Endodermal cell (in vitro differentiated cells): ENCODE data around the gene MYO7B. TPM values are rescaled to one million over a fixed set of nuclear protein-coding genes. Genes with fewer than 3 reads are reported as not detected.

Source experiments
- DNase-seq: peaks from one replicate; pipeline ENCODE4 v3.0.0-alpha.2; 2017
- H3K27ac ChIP-seq: 2 replicates; pipeline ENCODE4 v1.5.1; 2013; ENCODE audit warnings: mild to moderate bottlenecking, low read depth, low read length, moderate library complexity
- H3K27me3 ChIP-seq: 2 replicates; pipeline ENCODE4 v1.6.1; 2013; ENCODE audit warnings: mild to moderate bottlenecking, low read length, moderate library complexity; ENCODE audit not compliant: insufficient read depth, control insufficient read depth, poor library complexity, severe bottlenecking
- H3K36me3 ChIP-seq: 2 replicates; pipeline ENCODE4 v1.7.0; 2013; ENCODE audit warnings: mild to moderate bottlenecking, low read length, moderate library complexity; ENCODE audit not compliant: control insufficient read depth, insufficient read depth
- H3K4me1 ChIP-seq: one replicate; pipeline ENCODE4 v1.7.0; 2013; ENCODE audit warnings: low read length; ENCODE audit not compliant: control insufficient read depth, insufficient read depth
- H3K4me3 ChIP-seq: 2 replicates; pipeline ENCODE4 v1.5.1; 2013; ENCODE audit warnings: mild to moderate bottlenecking, low read length, moderate library complexity
- H3K9ac ChIP-seq: 2 replicates; pipeline ENCODE4 v1.6.1; 2013; ENCODE audit warnings: mild to moderate bottlenecking, low read length, moderate library complexity; ENCODE audit not compliant: poor library complexity, severe bottlenecking; ENCODE audit errors: extremely low read depth
- H3K9me3 ChIP-seq: 2 replicates; pipeline ENCODE4 v1.6.1; 2013; ENCODE audit warnings: mild to moderate bottlenecking, low read length, moderate library complexity; ENCODE audit not compliant: control insufficient read depth
- H3K27ac Mint-ChIP-seq: 2 replicates; pipeline ENCODE4 v1.8.0; 2020; ENCODE audit warnings: mixed read lengths
- H3K27me3 Mint-ChIP-seq: 2 replicates; pipeline ENCODE4 v1.8.0; 2021; ENCODE audit warnings: mild to moderate bottlenecking, mixed read lengths; ENCODE audit not compliant: insufficient read depth
- H3K36me3 Mint-ChIP-seq: 2 replicates; pipeline ENCODE4 v1.8.0; 2020; ENCODE audit warnings: low read depth, mixed read lengths
- H3K4me1 Mint-ChIP-seq: 2 replicates; pipeline ENCODE4 v1.8.0; 2020; ENCODE audit warnings: mixed read lengths
- H3K4me3 Mint-ChIP-seq: 2 replicates; pipeline ENCODE4 v1.8.0; 2020; ENCODE audit warnings: mild to moderate bottlenecking, moderate library complexity, mixed read lengths
- H3K9me3 Mint-ChIP-seq: 2 replicates; pipeline ENCODE4 v1.8.0; 2020; ENCODE audit warnings: mild to moderate bottlenecking, mixed read lengths
- WGBS, 2 experiments: methylation state at CpG; one replicate each; pipeline versions ENCODE4 v1.1.5 to v1.1.7; 2013; ENCODE audit warnings: missing lambda C conversion rate in 2 of 2, mixed read lengths in 1 of 2; ENCODE audit not compliant: insufficient coverage in 1 of 2, insufficient read length in 1 of 2; 5-methylcytosine and 5-hydroxymethylcytosine counted together
- total RNA-seq, 2 donors: library from RNA; stranded (reverse); fragmentation: NEBNext Ultra II Directional in 1 of 2; extraction: Animal tissue kit (Norgen Biotek cat#: 25700) in 1 of 2; gene quantifications; 2 replicates in 1 of 2; 3 replicates in 1 of 2; pipeline ENCODE4 v1.2.1, GENCODE V29; 2021
- TF ChIP-seq, protein P1 (sequence below): fragments of 200-600 bp; sonication (generic); conservative IDR thresholded peaks from 2 replicates; pipeline ENCODE4 v1.5.0; 2021; ENCODE audit warnings: antibody characterized with exemption, mild to moderate bottlenecking

MYO7B gene
- total RNA-seq, 2 donors from 2014 or later: 0.11 TPM; not detected in 1

DNA sequence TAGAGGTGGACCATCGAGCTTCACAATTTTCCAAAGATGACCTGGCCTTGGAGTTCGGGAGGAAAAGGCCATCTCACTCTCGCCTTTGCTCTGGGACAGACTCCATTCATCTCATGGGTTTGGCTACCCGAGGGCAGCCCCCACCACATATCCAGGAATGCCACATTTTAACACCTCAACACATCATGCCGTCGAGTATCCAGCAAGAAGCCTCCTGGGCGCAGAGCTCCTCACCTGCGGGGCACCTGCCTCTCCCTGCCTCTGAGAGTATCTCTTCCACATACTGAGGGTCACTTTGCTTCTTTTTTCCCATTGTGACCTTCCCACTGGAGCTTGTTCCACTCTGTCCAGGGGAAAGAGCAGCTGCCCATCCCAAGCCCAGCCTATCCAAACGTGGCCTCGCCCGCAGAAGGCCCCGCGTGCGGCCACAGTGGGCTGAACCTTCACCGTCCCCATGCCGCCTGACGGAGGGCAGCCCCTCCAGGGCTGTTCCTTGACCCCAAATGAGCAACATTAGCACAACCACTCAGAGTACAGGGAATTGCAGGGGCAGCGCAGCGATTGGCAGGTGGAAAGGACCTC, 145.3 kb downstream of the MYO7B start:
- no peak overlapping the region for H3K4me3 ChIP-seq
- Mint-ChIP-seq H3K4me1 (peaks cover 6% of the 10 kb centered on the region), H3K27me3 (peaks cover 33% of the 10 kb centered on the region), H3K27ac (no peak overlapping the region), H3K36me3 (no peaks in the 10 kb centered on the region), H3K4me3 (no peak overlapping the region), H3K9me3 (no peaks in the 10 kb centered on the region)
- TF ChIP-seq, protein P1, sequence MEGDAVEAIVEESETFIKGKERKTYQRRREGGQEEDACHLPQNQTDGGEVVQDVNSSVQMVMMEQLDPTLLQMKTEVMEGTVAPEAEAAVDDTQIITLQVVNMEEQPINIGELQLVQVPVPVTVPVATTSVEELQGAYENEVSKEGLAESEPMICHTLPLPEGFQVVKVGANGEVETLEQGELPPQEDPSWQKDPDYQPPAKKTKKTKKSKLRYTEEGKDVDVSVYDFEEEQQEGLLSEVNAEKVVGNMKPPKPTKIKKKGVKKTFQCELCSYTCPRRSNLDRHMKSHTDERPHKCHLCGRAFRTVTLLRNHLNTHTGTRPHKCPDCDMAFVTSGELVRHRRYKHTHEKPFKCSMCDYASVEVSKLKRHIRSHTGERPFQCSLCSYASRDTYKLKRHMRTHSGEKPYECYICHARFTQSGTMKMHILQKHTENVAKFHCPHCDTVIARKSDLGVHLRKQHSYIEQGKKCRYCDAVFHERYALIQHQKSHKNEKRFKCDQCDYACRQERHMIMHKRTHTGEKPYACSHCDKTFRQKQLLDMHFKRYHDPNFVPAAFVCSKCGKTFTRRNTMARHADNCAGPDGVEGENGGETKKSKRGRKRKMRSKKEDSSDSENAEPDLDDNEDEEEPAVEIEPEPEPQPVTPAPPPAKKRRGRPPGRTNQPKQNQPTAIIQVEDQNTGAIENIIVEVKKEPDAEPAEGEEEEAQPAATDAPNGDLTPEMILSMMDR: no peak
- no peak overlapping the region for H3K9ac ChIP-seq
- no peaks in the 10 kb centered on the region for H3K9me3 ChIP-seq
- peaks cover 31% of the 10 kb centered on the region for H3K27me3 ChIP-seq
- 93 to 94% methylated on average over 12 to 19 of the region's 19 CpGs for WGBS, 2 experiments
- no peak overlapping the region for H3K27ac ChIP-seq
- H3K36me3 ChIP-seq: no peaks in the 10 kb centered on the region
- no peaks in the 10 kb centered on the region for H3K4me1 ChIP-seq
- no peak for DNase-seq

DNA sequence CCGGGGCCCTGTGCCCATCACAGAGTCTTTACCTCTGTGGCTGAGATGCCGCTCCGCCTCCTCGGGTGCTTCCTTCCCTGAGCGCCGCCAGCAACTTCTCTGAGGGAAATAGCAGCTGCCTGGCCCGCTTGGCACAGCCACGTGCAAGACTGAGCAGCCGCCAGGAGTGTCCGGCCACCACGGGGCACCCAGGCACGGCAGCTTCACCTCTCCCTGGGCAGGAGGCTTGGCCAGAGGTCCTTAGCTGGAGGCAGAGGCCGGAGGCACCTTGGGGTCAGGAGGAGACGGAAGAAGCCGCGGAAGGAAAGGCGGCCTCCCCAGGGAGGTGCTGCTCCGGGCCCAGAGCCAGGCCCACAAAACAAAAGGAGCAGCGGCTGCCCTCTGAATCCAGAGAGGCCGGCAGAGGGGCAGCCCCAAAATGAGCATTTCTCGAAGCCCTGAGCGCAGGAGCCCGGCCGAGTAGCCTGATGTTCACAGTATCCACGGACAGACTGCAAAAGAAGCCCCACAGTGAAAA, 145.9 kb downstream of the MYO7B start:
- WGBS, 2 experiments: 89% methylated on average over 14 to 25 of the region's 25 CpGs
- TF ChIP-seq, protein P1: no peak
- peaks cover 2% of the 10 kb centered on the region for H3K4me1 Mint-ChIP-seq
- no peak overlapping the region for H3K4me3 ChIP-seq
- H3K4me3 Mint-ChIP-seq: no peak overlapping the region
- no peaks in the 10 kb centered on the region for H3K36me3 ChIP-seq
- H3K27ac ChIP-seq: no peak overlapping the region
- no peaks in the 10 kb centered on the region for H3K36me3 Mint-ChIP-seq
- no peak overlapping the region for H3K9ac ChIP-seq
- H3K4me1 ChIP-seq: no peaks in the 10 kb centered on the region
- H3K27ac Mint-ChIP-seq: no peak overlapping the region
- peaks cover 25% of the 10 kb centered on the region for H3K27me3 ChIP-seq
- H3K9me3 ChIP-seq: no peaks in the 10 kb centered on the region
- peaks cover 27% of the 10 kb centered on the region for H3K27me3 Mint-ChIP-seq
- H3K9me3 Mint-ChIP-seq: no peaks in the 10 kb centered on the region
- peak; percentile 65 for DNase-seq

DNA sequence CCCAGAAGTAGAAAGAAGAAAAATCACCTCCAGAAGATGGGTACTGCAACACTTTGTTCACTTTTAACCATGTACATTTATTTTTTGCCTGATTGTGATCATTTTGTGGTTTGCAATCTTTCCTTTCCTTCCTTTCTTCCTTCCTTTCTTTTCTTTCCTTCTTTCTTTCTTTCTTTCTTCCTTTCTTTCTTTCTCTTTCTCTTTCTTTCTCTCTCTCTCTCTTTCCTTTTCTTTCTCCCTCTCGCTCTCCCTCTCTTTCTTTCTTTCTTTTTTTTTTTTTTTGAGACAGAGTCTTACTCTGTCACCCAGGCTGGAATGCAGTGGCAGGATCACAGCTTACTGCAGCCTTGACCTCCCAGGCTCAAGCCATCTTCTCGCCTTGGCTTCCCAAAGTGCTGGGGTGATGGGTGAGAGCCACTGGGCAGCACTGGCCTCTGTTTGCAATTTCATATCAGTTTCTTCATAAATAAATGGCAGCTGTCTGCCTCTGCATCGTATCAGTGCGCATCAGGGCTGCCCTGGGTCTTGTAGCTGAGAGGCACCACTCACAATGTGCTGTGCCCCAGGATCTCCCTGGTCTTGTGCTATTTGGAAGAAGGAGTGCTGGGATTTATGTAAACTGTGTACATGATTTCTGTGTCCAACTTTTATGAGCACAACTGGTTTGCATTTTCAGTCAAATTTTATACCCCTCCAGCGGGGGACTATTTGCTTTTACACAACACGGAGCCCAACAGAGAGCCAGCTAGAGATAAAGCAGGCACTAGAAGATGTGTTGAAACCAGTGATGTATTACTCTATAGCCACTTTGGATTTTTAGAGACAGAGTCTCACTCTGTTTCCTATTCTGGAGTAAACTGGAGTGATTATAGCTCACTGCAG, 146.7 kb downstream of the MYO7B start:
- no peak overlapping the region for H3K9ac ChIP-seq
- no peaks in the 10 kb centered on the region for H3K9me3 ChIP-seq
- TF ChIP-seq, protein P1: no peak
- Mint-ChIP-seq H3K27me3 (peaks cover 18% of the 10 kb centered on the region), H3K27ac (no peak overlapping the region), H3K4me1 (peaks cover 2% of the 10 kb centered on the region), H3K9me3 (no peaks in the 10 kb centered on the region), H3K4me3 (no peak overlapping the region), H3K36me3 (no peaks in the 10 kb centered on the region)
- peaks cover 17% of the 10 kb centered on the region for H3K27me3 ChIP-seq
- H3K27ac ChIP-seq: no peak overlapping the region
- 95 to 100% methylated on average over 4 to 6 of the region's 6 CpGs for WGBS, 2 experiments
- no peaks in the 10 kb centered on the region for H3K36me3 ChIP-seq
- DNase-seq: no peak
- H3K4me3 ChIP-seq: no peak overlapping the region
- H3K4me1 ChIP-seq: no peaks in the 10 kb centered on the region
